Thoracic aorta (tissue), 2 donors: ENCODE data around the gene PRTFDC1. TPM values are rescaled to one million over a fixed set of nuclear protein-coding genes. Genes with fewer than 3 reads are reported as not detected.
A peak's percentile ranks its signal among the peaks of the same experiment; 100 is the strongest.
"Not testable (repeated sequence)": the region's sequence is repeated elsewhere in the genome, so short reads cannot be mapped to it uniquely, and the experiment has no call there.

Source experiments
- ATAC-seq: fragments of 150-250 bp; one replicate; pipeline ENCODE4 v1.8.0; 2017; ENCODE audit warnings: low read depth; ENCODE audit not compliant: insufficient number of reproducible peaks, low FRiP score
- DNase-seq: peaks from one replicate; pipeline ENCODE4 v3.0.0-alpha.2; 2020; ENCODE audit warnings: low spot score
- H3K27ac ChIP-seq, 2 donors: fragments of 200-600 bp; sonication (generic); 1 replicate in 1 of 2; 2 replicates in 1 of 2; pipeline ENCODE4 v1.5.1; 2016; ENCODE audit warnings: mild to moderate bottlenecking in 2 of 2, moderate library complexity in 2 of 2
- H3K27me3 ChIP-seq: fragments of 200-600 bp; sonication (generic); replicated peaks from 2 replicates; pipeline ENCODE4 v1.6.0; 2016; ENCODE audit warnings: mild to moderate bottlenecking; ENCODE audit not compliant: insufficient read depth
- H3K36me3 ChIP-seq: fragments of 200-600 bp; sonication (generic); one replicate; pipeline ENCODE4 v1.5.1; 2016
- H3K4me1 ChIP-seq, 2 donors: fragments of 200-600 bp; sonication (generic); 1 replicate in 1 of 2; 2 replicates in 1 of 2; pipeline versions ENCODE4 v1.5.1 to v1.6.0; 2016; ENCODE audit warnings: low read depth in 2 of 2, mild to moderate bottlenecking in 1 of 2; ENCODE audit not compliant: control insufficient read depth in 1 of 2
- H3K4me3 ChIP-seq: fragments of 200-600 bp; sonication (generic); 2 replicates; pipeline ENCODE4 v1.5.1; 2016; ENCODE audit warnings: mild to moderate bottlenecking
- H3K9me3 ChIP-seq: fragments of 200-600 bp; sonication (generic); 2 replicates; pipeline ENCODE4 v1.5.1; 2016
- total RNA-seq, 2 donors: library from RNA; depleted of rRNA; stranded (reverse); fragments of >200 nt; gene quantifications; one replicate each; pipeline versions ENCODE4 v1.1.0 to v1.2.3, GENCODE V29; 2016
- TF ChIP-seq, protein P1 (sequence below): fragments of 200-600 bp; sonication (generic); IDR thresholded peaks from one replicate; pipeline ENCODE4 v1.5.1; 2019; ENCODE audit warnings: antibody characterized with exemption

PRTFDC1 gene
- total RNA-seq, 2 donors from 2014 or later: 6.2 to 7.3 TPM

DNA sequence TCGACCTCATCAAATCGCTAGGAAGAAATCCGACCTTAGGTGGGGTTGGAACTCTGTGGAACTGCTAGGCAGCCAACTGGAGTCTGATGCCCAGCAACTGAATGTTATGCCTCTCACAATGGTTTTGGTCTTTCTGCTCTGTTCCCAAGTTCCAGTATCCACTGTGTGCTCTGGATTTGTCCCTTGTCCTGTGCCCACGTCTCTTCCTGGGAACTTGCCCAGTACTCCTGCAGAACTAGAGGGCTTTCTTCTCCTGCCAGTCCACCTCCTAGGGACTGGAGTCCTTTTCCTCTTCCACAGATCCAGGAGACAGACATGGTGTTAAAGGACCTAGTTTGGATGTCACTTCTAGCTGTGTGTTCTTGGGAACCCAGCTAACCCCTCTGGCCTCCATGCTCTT lies 26.6 kb downstream of the PRTFDC1 start:
- no peak overlapping the region for H3K4me3 ChIP-seq
- no peak overlapping the region for H3K27ac ChIP-seq
- no peak for DNase-seq
- no peaks in the 10 kb centered on the region for H3K36me3 ChIP-seq
- H3K9me3 ChIP-seq: no peaks in the 10 kb centered on the region
- TF ChIP-seq, protein P1, sequence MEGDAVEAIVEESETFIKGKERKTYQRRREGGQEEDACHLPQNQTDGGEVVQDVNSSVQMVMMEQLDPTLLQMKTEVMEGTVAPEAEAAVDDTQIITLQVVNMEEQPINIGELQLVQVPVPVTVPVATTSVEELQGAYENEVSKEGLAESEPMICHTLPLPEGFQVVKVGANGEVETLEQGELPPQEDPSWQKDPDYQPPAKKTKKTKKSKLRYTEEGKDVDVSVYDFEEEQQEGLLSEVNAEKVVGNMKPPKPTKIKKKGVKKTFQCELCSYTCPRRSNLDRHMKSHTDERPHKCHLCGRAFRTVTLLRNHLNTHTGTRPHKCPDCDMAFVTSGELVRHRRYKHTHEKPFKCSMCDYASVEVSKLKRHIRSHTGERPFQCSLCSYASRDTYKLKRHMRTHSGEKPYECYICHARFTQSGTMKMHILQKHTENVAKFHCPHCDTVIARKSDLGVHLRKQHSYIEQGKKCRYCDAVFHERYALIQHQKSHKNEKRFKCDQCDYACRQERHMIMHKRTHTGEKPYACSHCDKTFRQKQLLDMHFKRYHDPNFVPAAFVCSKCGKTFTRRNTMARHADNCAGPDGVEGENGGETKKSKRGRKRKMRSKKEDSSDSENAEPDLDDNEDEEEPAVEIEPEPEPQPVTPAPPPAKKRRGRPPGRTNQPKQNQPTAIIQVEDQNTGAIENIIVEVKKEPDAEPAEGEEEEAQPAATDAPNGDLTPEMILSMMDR: no peak
- no peaks in the 10 kb centered on the region for H3K27me3 ChIP-seq
- ATAC-seq: no peak
- peaks cover 16 to 33% of the 10 kb centered on the region in 2 donors for H3K4me1 ChIP-seq

DNA sequence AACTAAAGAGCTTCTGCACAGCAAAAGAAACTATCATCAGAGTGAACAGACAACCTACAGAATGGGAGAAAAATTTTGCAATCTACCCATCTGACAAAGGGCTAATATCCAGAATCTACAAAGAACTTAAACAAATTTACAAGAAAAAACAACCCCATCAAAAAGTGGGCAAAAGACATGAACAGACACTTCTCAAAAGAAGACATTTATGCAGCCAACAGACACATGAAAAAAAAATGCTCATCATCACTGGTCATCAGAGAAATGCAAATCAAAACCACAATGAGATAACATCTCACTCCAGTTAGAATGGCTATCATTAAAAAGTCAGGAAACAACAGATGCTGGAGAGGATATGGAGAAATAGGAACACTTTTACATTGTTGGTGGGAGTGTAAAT lies 27.9 kb downstream of the PRTFDC1 start:
- H3K4me1 ChIP-seq: peaks cover 8 to 21% of the 10 kb centered on the region in 2 donors
- ATAC-seq, DNase-seq: not testable (repeated sequence)

DNA sequence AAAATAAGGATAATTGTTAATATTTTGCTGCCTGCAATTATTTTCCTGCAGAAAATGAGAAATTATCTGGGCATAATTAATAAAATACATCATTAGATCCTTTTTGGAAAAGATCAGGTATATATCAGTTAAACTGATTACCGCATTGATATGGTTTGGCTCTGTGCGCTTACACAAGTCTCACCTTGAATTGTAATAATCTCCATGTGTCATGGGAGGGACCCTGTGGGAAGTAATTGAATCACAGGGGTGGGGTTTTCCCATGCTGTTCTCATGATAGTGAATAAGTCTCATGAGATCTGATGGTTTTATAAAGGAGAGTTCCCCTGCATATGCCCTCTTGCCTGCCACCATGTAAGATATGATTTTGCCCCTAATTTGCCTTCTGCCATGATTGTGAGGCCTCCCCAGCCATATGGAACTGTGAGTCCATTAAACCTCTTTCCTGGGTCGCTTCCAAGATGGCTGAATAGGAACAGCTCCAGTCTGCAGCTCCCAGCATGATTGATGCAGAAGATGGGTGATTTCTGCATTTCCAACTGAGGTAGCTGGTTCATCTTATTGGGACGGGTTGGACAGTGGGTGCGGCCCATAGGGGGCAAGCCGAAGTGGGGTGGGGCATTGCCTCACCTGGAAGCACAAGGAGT lies 30.1 kb downstream of the PRTFDC1 start:
- not testable (repeated sequence) for H3K4me1 ChIP-seq, H3K27me3 ChIP-seq, H3K36me3 ChIP-seq, H3K4me3 ChIP-seq, ATAC-seq, H3K27ac ChIP-seq, DNase-seq, H3K9me3 ChIP-seq

More for the DNA sequence above, 27.9 kb downstream of the PRTFDC1 start:
- not testable (repeated sequence) for H3K27ac ChIP-seq, H3K27me3 ChIP-seq, H3K9me3 ChIP-seq, H3K36me3 ChIP-seq, H3K4me3 ChIP-seq

DNA sequence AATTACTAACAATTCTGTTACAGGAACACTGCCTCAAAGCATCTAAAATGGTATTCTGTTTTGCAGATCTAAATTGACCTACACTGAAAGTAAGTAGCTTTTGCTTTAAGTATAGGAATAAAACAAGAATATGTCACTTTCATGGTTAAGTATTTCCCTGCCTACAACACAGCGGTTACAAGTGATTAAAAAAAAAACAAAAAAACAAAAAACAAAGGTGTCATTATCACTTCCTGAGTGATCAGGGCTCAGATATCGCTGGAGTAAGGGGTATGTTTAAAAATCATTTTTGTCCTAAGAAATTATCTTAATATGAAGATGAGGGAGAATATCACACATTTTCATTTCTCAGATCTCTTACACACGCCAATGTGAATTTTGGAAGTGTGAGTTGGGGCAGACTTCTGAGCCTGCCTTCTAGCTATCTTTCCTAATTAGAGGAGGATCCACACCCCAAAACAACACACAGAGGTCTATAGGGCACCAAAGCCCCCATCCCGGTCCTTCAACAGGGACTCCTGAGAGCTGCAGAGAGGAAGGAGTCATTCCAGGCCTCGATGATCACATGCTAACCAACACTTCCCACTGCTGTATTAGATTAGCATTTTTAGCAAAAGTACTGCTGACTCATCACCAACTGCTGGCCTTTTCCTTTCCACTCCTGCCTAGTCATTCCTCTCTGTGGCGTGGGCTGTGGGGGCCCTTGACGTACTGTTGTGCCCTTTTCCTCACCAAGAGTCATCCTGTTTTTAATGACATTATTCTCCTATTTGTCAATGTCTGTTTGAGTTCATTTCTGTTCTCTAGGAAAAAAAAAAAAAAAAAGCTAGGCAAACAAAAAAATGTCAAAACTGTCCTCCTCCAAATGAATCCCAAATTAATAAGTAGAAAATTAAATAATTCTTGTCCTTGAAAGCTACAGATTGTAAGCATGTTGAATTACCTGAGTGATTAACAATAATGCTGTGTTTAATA lies 31.2 kb downstream of the PRTFDC1 start:
- Histone ChIP-seq H3K9me3 (no peaks in the 10 kb centered on the region), H3K27me3 (no peaks in the 10 kb centered on the region), H3K27ac (no peak overlapping the region), H3K36me3 (no peaks in the 10 kb centered on the region), H3K4me1 (peaks cover 4 to 11% of the 10 kb centered on the region in 2 donors), H3K4me3 (no peak overlapping the region)
- ATAC-seq: peak; percentile 99
- TF ChIP-seq, protein P1: no peak
- peak; percentile 46 for DNase-seq

GRCh38 chr10:24920192-24920591 lies 32.2 kb downstream of the PRTFDC1 start:
- DNase-seq, H3K27ac ChIP-seq, ATAC-seq, H3K4me3 ChIP-seq, H3K36me3 ChIP-seq, H3K27me3 ChIP-seq, H3K9me3 ChIP-seq: not testable (repeated sequence)
- peaks cover 4 to 21% of the 10 kb centered on the region in 2 donors for H3K4me1 ChIP-seq

DNA sequence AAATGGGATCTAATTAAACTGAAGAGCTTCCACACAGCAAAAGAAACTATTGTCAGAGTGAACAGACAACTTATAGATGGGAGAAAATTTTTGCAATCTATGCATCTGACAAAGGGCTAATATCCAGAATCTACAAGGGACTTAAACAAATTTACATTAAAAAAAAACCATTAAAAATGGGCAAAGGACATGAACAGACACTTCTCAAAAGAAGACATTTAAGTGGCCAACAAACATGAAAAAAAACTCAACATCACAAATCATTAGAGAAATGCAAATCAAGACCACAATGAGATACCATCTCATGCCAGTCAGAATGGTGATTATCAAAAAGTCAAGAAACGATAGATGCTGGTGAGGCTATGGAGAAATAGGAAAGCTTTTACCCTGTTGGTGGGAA lies 32.8 kb downstream of the PRTFDC1 start:
- not testable (repeated sequence) for DNase-seq, H3K27ac ChIP-seq, H3K9me3 ChIP-seq, H3K27me3 ChIP-seq, ATAC-seq, H3K36me3 ChIP-seq, H3K4me3 ChIP-seq
- H3K4me1 ChIP-seq: peaks cover 5 to 27% of the 10 kb centered on the region in 2 donors

GRCh38 chr10:24917979-24918378 lies 34.4 kb downstream of the PRTFDC1 start:
- TF ChIP-seq, protein P1: no peak
- Histone ChIP-seq H3K27me3 (no peaks in the 10 kb centered on the region), H3K36me3 (no peaks in the 10 kb centered on the region), H3K4me3 (no peak overlapping the region), H3K4me1 (peaks cover 7 to 43% of the 10 kb centered on the region in 2 donors), H3K9me3 (no peaks in the 10 kb centered on the region), H3K27ac (no peak overlapping the region)
- ATAC-seq: no peak
- no peak for DNase-seq
